GM23338 (cell line): Measurements from ENCODE around the gene SH3BP4. TPM values are rescaled to one million over a fixed set of nuclear protein-coding genes. Genes with fewer than 3 reads are reported as not detected.
A peak's percentile ranks its signal among the peaks of the same experiment; 100 is the strongest.

Experiments used
- ATAC-seq: fragments of 200-7000 bp; cut with Tn5 transposase; 3 replicates; pipeline ENCODE4 v1.9.1; 2020
- DNase-seq: peaks from one replicate; pipeline ENCODE4 v3.0.0-alpha.2; 2015; ENCODE audit warnings: low spot score
- H2AFZ ChIP-seq: fragments of 200-600 bp; sonication (generic); 2 replicates; pipeline ENCODE4 v1.8.0; 2016; ENCODE audit warnings: antibody characterized with exemption, mild to moderate bottlenecking, moderate library complexity
- H3F3A ChIP-seq: fragments of 200-600 bp; sonication (generic); replicated peaks from 2 replicates; pipeline ENCODE4 v1.8.0; 2017; ENCODE audit warnings: antibody characterized with exemption, mixed run types, low read depth
- H3K27ac ChIP-seq: fragments of 200-600 bp; sonication (generic); 2 replicates; pipeline ENCODE4 v1.6.1; 2016; ENCODE audit warnings: low read depth
- H3K27me3 ChIP-seq: fragments of 200-600 bp; sonication (generic); 2 replicates; pipeline ENCODE4 v1.8.0; 2016; ENCODE audit warnings: mild to moderate bottlenecking, mixed run types, moderate library complexity; ENCODE audit not compliant: insufficient read depth
- H3K36me3 ChIP-seq: fragments of 200-600 bp; sonication (generic); 2 replicates; pipeline ENCODE4 v1.8.0; 2016; ENCODE audit warnings: mild to moderate bottlenecking; ENCODE audit not compliant: insufficient read depth
- H3K4me1 ChIP-seq: fragments of 200-600 bp; sonication (generic); 2 replicates; pipeline ENCODE4 v1.8.0; 2016; ENCODE audit warnings: mild to moderate bottlenecking, moderate library complexity; ENCODE audit not compliant: insufficient read depth
- H3K4me2 ChIP-seq: fragments of 200-600 bp; sonication (generic); 2 replicates; pipeline ENCODE4 v1.7.1; 2017; ENCODE audit warnings: mixed run types
- H3K4me3 ChIP-seq: fragments of 200-600 bp; sonication (generic); 2 replicates; pipeline ENCODE4 v1.6.1; 2016; ENCODE audit warnings: mixed run types
- H3K79me2 ChIP-seq: fragments of 200-600 bp; sonication (generic); replicated peaks from 2 replicates; pipeline ENCODE4 v1.8.0; 2017; ENCODE audit warnings: mild to moderate bottlenecking; ENCODE audit not compliant: insufficient read depth
- H3K9me2 ChIP-seq: fragments of 200-600 bp; sonication (generic); 2 replicates; pipeline ENCODE4 v1.8.0; 2017; ENCODE audit not compliant: insufficient read depth
- H4K20me1 ChIP-seq: fragments of 200-600 bp; sonication (generic); replicated peaks from 2 replicates; pipeline ENCODE4 v1.8.0; 2017; ENCODE audit warnings: mild to moderate bottlenecking; ENCODE audit not compliant: insufficient read depth
- H3K27ac Mint-ChIP-seq: 2 replicates; pipeline ENCODE4 v1.8.0; 2020; ENCODE audit warnings: inconsistent platforms, mild to moderate bottlenecking, moderate library complexity, mixed read lengths
- H3K27me3 Mint-ChIP-seq: 3 replicates; pipeline ENCODE4 v1.8.0; 2022; ENCODE audit warnings: low read depth, mild to moderate bottlenecking, moderate library complexity, mixed read lengths, inconsistent platforms; ENCODE audit not compliant: insufficient read depth, poor library complexity
- H3K36me3 Mint-ChIP-seq: 3 replicates; pipeline ENCODE4 v1.8.0; 2021; ENCODE audit warnings: low read depth, mild to moderate bottlenecking, inconsistent platforms, moderate library complexity, mixed read lengths
- H3K4me1 Mint-ChIP-seq: 3 replicates; pipeline ENCODE4 v1.8.0; 2020; ENCODE audit warnings: mild to moderate bottlenecking, inconsistent platforms, mixed read lengths
- H3K4me3 Mint-ChIP-seq: 3 replicates; pipeline ENCODE4 v1.8.0; 2021; ENCODE audit warnings: moderate library complexity, mild to moderate bottlenecking, inconsistent platforms, mixed read lengths
- H3K9me3 Mint-ChIP-seq: 3 replicates; pipeline ENCODE4 v1.8.0; 2020; ENCODE audit warnings: moderate library complexity, mild to moderate bottlenecking, inconsistent platforms, mixed read lengths
- CREB1 ChIP-seq: fragments of 250-450 bp; sonication (Bioruptor Pico); IDR thresholded peaks from 2 replicates; pipeline ENCODE4 v1.5.0; 2020; ENCODE audit warnings: low read depth, mild to moderate bottlenecking, moderate library complexity
- EZH2 ChIP-seq: fragments of 200-600 bp; sonication (generic); IDR thresholded peaks from one replicate; pipeline ENCODE4 v1.8.0; 2017; ENCODE audit warnings: antibody characterized with exemption, mild to moderate bottlenecking, low read depth; ENCODE audit not compliant: unreplicated experiment
- EZH2phosphoT487 ChIP-seq: fragments of 200-600 bp; sonication (generic); IDR thresholded peaks from one replicate; pipeline ENCODE4 v1.8.1; 2018; ENCODE audit warnings: antibody characterized with exemption; ENCODE audit not compliant: unreplicated experiment
- JUNB ChIP-seq: IDR thresholded peaks from one replicate; pipeline ENCODE4 v1.6.1; 2016; ENCODE audit warnings: antibody characterized with exemption; ENCODE audit not compliant: unreplicated experiment
- POLR2AphosphoS5 ChIP-seq: IDR thresholded peaks from 2 replicates; pipeline ENCODE4 v1.6.1; 2016; ENCODE audit warnings: antibody characterized with exemption, low read depth
- ZNF114 ChIP-seq: fragments of 250-450 bp; sonication (Bioruptor Pico); IDR thresholded peaks from 2 replicates; pipeline ENCODE4 v1.5.0; 2020; ENCODE audit warnings: mild to moderate bottlenecking, moderate library complexity
- polyA plus RNA-seq: library from polyadenylated mRNA; unstranded; fragments of >200 nt; fragmentation: Nextera tagmentation; extraction: Ambion mirVana; gene quantifications from 2 replicates; pipeline ENCODE4 v1.2.1, GENCODE V29; 2016
- total RNA-seq: library from RNA; depleted of rRNA; stranded (reverse); fragments of >200 nt; shearing (Covaris generic); gene quantifications from 2 replicates; pipeline ENCODE4 v1.2.3, GENCODE V29; 2014
- TF ChIP-seq, protein P1 (sequence below): IDR thresholded peaks from one replicate; pipeline ENCODE4 v1.6.1; 2018; ENCODE audit warnings: antibody characterized with exemption; ENCODE audit not compliant: unreplicated experiment
- TF ChIP-seq, protein P2 (sequence below), 2 experiments: fragments of 200-600 bp in 1 of 2; sonication (generic) in 1 of 2; conservative IDR thresholded peaks; 2 replicates each; pipeline versions ENCODE4 v1.5.1 to v1.6.1; 2016 to 2017; ENCODE audit warnings: antibody characterized with exemption in 2 of 2, low read depth in 2 of 2, mild to moderate bottlenecking in 2 of 2, moderate library complexity in 1 of 2

SH3BP4 gene
- total and polyA plus RNA-seq, 2 experiments from 2014 or later, result 15.6 to 50.9 TPM

DNA sequence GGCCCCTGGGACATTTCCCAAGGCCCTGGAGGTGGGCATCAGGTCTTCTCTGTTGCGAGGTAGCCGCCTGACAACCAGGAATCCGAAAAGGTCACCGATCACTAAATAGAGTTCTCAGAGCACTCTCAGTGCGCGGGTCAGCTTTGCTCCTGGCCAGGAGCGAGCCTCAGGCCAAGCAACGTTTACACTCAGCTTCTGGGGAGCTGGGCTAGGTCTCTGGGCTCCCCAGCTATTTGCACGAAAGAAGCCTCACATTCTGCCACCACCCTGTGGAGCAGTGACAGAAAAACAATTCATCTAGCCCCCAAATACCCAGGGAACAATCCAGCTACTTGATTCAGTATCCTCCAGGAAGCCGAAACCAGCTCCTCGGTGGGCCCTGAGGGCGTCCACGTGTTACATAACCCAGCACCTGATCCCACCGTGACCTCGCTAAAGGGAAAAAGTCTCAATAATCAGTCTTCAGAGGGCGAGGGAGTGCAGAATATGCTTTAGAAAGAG is 3.3 kb downstream of the SH3BP4 start:
- ATAC-seq, result peak; percentile 7
- peak overlapping the region; percentile 60 for H3K27ac ChIP-seq
- peaks cover 67% of the 10 kb centered on the region for H3K4me1 ChIP-seq
- H3K27me3 ChIP-seq, result peaks cover 22% of the 10 kb centered on the region
- peak overlapping the region; percentile 91 for H3K4me3 ChIP-seq
- Mint-ChIP-seq H3K9me3 (no peaks in the 10 kb centered on the region), H3K4me3 (peak overlapping the region; percentile 84), H3K27me3 (peaks cover 29% of the 10 kb centered on the region), H3K4me1 (peaks cover 76% of the 10 kb centered on the region), H3K27ac (peak overlapping the region; percentile 43; the same call in 1 of the 2 replicates), H3K36me3 (peaks cover 5% of the 10 kb centered on the region; the same call in 2 of the 3 replicates)
- no peaks in the 10 kb centered on the region for H3K36me3 ChIP-seq
- TF ChIP-seq POLR2AphosphoS5, result no peak
- no peak for TF ChIP-seq ZNF114
- peaks cover 26% of the 10 kb centered on the region for H4K20me1 ChIP-seq
- H3F3A ChIP-seq, result no peaks in the 10 kb centered on the region
- H3K4me2 ChIP-seq, result peak overlapping the region; percentile 86
- peaks cover 77% of the 10 kb centered on the region for H3K79me2 ChIP-seq
- no peaks in the 10 kb centered on the region for H3K9me2 ChIP-seq
- H2AFZ ChIP-seq, result no peak overlapping the region
- peak; percentile 37 for DNase-seq

DNA sequence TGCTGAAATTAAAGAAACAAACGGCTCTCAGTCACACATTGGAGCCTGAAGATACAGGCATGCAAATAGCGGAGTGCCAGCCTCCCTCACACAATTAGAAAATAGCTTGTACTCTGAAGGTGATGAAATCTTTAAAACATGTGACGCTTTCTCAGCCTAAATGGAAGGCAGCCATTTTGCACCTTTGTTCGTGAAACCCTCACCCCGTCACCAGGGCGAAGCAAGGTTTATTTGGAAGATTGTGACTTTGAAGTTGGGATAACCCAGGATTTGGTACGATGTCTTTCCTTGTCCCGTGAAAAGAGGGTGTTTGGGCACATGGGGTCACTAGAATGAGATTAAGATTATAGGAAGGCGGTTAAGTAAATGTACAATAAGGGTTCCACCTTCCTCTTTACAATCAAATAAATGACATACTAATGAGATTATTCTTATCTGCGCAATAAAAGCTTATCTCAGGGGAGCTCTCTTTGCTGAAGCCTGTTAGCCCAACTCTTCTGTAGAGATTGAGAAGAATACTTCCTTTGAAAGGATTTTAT is 4.2 kb downstream of the SH3BP4 start:
- no peak for TF ChIP-seq JUNB
- no peak for TF ChIP-seq CREB1
- TF ChIP-seq, protein P1, sequence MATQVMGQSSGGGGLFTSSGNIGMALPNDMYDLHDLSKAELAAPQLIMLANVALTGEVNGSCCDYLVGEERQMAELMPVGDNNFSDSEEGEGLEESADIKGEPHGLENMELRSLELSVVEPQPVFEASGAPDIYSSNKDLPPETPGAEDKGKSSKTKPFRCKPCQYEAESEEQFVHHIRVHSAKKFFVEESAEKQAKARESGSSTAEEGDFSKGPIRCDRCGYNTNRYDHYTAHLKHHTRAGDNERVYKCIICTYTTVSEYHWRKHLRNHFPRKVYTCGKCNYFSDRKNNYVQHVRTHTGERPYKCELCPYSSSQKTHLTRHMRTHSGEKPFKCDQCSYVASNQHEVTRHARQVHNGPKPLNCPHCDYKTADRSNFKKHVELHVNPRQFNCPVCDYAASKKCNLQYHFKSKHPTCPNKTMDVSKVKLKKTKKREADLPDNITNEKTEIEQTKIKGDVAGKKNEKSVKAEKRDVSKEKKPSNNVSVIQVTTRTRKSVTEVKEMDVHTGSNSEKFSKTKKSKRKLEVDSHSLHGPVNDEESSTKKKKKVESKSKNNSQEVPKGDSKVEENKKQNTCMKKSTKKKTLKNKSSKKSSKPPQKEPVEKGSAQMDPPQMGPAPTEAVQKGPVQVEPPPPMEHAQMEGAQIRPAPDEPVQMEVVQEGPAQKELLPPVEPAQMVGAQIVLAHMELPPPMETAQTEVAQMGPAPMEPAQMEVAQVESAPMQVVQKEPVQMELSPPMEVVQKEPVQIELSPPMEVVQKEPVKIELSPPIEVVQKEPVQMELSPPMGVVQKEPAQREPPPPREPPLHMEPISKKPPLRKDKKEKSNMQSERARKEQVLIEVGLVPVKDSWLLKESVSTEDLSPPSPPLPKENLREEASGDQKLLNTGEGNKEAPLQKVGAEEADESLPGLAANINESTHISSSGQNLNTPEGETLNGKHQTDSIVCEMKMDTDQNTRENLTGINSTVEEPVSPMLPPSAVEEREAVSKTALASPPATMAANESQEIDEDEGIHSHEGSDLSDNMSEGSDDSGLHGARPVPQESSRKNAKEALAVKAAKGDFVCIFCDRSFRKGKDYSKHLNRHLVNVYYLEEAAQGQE, result no peak
- no peak for TF ChIP-seq POLR2AphosphoS5
- no peak for TF ChIP-seq EZH2
- Histone ChIP-seq H3K79me2 (peaks cover 86% of the 10 kb centered on the region), H3K4me1 (peaks cover 72% of the 10 kb centered on the region), H3K27ac (peak overlapping the region; percentile 60; the same call in 1 of the 2 replicates), H3K9me2 (no peaks in the 10 kb centered on the region), H3K27me3 (peaks cover 13% of the 10 kb centered on the region), H2AFZ (no peak overlapping the region), H3K4me2 (peak overlapping the region; percentile 86), H3K4me3 (no peak overlapping the region), H3F3A (no peaks in the 10 kb centered on the region), H4K20me1 (peaks cover 26% of the 10 kb centered on the region), H3K36me3 (no peaks in the 10 kb centered on the region)
- ATAC-seq (no peak), DNase-seq (peak; percentile 29)
- H3K9me3 Mint-ChIP-seq, result no peaks in the 10 kb centered on the region
- peak overlapping the region; percentile 43; the same call in 1 of the 2 replicates for H3K27ac Mint-ChIP-seq
- H3K27me3 Mint-ChIP-seq, result peaks cover 23% of the 10 kb centered on the region
- peaks cover 81% of the 10 kb centered on the region for H3K4me1 Mint-ChIP-seq
- H3K4me3 Mint-ChIP-seq, result peak overlapping the region; percentile 13; the same call in 1 of the 3 replicates
- H3K36me3 Mint-ChIP-seq, result peaks cover 5% of the 10 kb centered on the region; the same call in 2 of the 3 replicates

DNA sequence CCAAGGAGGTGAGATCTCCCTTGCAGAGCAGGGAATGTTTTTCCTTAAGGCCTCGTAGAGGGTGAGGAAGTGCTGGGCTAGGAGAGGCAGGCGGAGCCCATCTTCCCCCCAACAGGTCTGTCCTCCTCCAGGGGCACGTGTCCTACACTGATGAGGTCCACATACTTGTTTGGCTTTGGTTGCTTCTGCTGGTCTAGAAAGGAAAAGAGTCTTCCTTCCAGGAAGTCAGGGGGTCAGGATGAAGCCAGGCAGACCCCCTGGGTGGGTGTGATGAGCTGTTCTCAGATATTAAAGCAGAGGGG is 6.0 kb downstream of the SH3BP4 start:
- no peak for DNase-seq
- Histone ChIP-seq H3K4me2 (0 out of 2 replicates have a peak overlapping the region, but pooled peaks have one; percentile 34), H3K9me2 (no peaks in the 10 kb centered on the region), H3K36me3 (no peaks in the 10 kb centered on the region), H2AFZ (no peak overlapping the region), H4K20me1 (peaks cover 32% of the 10 kb centered on the region), H3K4me1 (peaks cover 72% of the 10 kb centered on the region), H3K27ac (no peak overlapping the region), H3K27me3 (peaks cover 9% of the 10 kb centered on the region), H3F3A (no peaks in the 10 kb centered on the region), H3K79me2 (peaks cover 99% of the 10 kb centered on the region), H3K4me3 (no peak overlapping the region)
- H3K27me3 Mint-ChIP-seq, result peaks cover 20% of the 10 kb centered on the region
- peaks cover 5% of the 10 kb centered on the region; the same call in 2 of the 3 replicates for H3K36me3 Mint-ChIP-seq
- no peaks in the 10 kb centered on the region for H3K9me3 Mint-ChIP-seq
- H3K4me1 Mint-ChIP-seq, result peaks cover 82% of the 10 kb centered on the region
- no peak overlapping the region; the same call in 2 of the 3 replicates for H3K4me3 Mint-ChIP-seq
- ATAC-seq, result no peak
- H3K27ac Mint-ChIP-seq, result no peak overlapping the region; the same call in 1 of the 2 replicates
- TF ChIP-seq, protein P2, sequence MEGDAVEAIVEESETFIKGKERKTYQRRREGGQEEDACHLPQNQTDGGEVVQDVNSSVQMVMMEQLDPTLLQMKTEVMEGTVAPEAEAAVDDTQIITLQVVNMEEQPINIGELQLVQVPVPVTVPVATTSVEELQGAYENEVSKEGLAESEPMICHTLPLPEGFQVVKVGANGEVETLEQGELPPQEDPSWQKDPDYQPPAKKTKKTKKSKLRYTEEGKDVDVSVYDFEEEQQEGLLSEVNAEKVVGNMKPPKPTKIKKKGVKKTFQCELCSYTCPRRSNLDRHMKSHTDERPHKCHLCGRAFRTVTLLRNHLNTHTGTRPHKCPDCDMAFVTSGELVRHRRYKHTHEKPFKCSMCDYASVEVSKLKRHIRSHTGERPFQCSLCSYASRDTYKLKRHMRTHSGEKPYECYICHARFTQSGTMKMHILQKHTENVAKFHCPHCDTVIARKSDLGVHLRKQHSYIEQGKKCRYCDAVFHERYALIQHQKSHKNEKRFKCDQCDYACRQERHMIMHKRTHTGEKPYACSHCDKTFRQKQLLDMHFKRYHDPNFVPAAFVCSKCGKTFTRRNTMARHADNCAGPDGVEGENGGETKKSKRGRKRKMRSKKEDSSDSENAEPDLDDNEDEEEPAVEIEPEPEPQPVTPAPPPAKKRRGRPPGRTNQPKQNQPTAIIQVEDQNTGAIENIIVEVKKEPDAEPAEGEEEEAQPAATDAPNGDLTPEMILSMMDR (conservative IDR thresholded peaks at IDR 0.05; ENCODE audit: low read depth in 2 of 2), result no peak
- TF ChIP-seq EZH2phosphoT487, result no peak
